RWPE2 (cell line): Measurements from ENCODE around the gene DNMT3B.

Experiments
- ATAC-seq: fragments of 200-7000 bp; cut with Tn5 transposase; 3 replicates; pipeline ENCODE4 v1.9.1; 2021; ENCODE audit warnings: low read depth
- DNase-seq: peaks from one replicate; pipeline ENCODE4 v3.0.0-alpha.2; 2020; ENCODE audit warnings: low spot score
- H3K27ac ChIP-seq: fragments of 450-650 bp; 2 replicates; pipeline ENCODE4 v1.5.1; 2017; ENCODE audit warnings: mild to moderate bottlenecking; ENCODE audit not compliant: poor library complexity, severe bottlenecking
- H3K27me3 ChIP-seq: fragments of 250-450 bp; sonication (Bioruptor Pico); 2 replicates; pipeline ENCODE4 v1.5.1; 2021; ENCODE audit warnings: mild to moderate bottlenecking, moderate library complexity; ENCODE audit not compliant: insufficient read depth, poor library complexity, severe bottlenecking
- H3K36me3 ChIP-seq: fragments of 250-450 bp; sonication (Bioruptor Pico); 2 replicates; pipeline ENCODE4 v1.5.1; 2020; ENCODE audit warnings: low read depth, mild to moderate bottlenecking, moderate library complexity
- H3K4me1 ChIP-seq: fragments of 250-450 bp; sonication (Bioruptor Pico); 2 replicates; pipeline ENCODE4 v1.5.1; 2021; ENCODE audit warnings: mild to moderate bottlenecking, moderate library complexity; ENCODE audit not compliant: insufficient read depth, poor library complexity, severe bottlenecking
- H3K4me3 ChIP-seq: fragments of 250-450 bp; sonication (Bioruptor Pico); 2 replicates; pipeline ENCODE4 v1.5.1; 2021; ENCODE audit warnings: mild to moderate bottlenecking, moderate library complexity; ENCODE audit not compliant: severe bottlenecking
- H3K9me3 ChIP-seq: fragments of 250-450 bp; sonication (Bioruptor Pico); 2 replicates; pipeline ENCODE4 v1.5.1; 2021; ENCODE audit warnings: mild to moderate bottlenecking, moderate library complexity; ENCODE audit not compliant: severe bottlenecking
- TF ChIP-seq, protein P1 (sequence below): fragments of 450-650 bp; IDR thresholded peaks from one replicate; pipeline ENCODE4 v1.5.1; 2017; ENCODE audit warnings: mild to moderate bottlenecking, moderate library complexity; ENCODE audit not compliant: poor library complexity, severe bottlenecking

The DNMT3B gene

DNA sequence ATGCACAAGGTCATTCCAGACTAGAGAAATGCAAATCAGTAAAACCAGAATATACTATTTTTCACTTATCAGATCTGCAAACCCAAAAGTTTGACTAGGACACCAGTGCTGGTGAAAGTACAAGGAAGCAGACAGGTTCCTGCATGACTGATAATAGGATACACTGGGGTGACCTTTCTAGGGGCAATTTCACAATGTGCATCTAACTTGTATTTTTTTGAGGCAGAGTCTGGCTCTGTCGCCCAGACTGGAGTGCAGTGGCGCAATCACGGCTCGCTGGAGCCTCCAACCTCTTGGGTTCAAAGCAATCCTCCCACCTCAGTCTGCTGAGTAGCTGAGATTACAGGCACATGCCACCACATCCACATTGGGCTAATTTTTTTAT lies 30.3 kb upstream of the DNMT3B start:
- Histone ChIP-seq H3K36me3 (peaks cover 14% of the 10 kb centered on the region), H3K27ac (peak overlapping the region; percentile 0), H3K27me3 (no peaks in the 10 kb centered on the region), H3K4me3 (no peak overlapping the region), H3K9me3 (no peaks in the 10 kb centered on the region), H3K4me1 (peaks cover 17% of the 10 kb centered on the region)
- no peak for DNase-seq
- TF ChIP-seq, protein P1, sequence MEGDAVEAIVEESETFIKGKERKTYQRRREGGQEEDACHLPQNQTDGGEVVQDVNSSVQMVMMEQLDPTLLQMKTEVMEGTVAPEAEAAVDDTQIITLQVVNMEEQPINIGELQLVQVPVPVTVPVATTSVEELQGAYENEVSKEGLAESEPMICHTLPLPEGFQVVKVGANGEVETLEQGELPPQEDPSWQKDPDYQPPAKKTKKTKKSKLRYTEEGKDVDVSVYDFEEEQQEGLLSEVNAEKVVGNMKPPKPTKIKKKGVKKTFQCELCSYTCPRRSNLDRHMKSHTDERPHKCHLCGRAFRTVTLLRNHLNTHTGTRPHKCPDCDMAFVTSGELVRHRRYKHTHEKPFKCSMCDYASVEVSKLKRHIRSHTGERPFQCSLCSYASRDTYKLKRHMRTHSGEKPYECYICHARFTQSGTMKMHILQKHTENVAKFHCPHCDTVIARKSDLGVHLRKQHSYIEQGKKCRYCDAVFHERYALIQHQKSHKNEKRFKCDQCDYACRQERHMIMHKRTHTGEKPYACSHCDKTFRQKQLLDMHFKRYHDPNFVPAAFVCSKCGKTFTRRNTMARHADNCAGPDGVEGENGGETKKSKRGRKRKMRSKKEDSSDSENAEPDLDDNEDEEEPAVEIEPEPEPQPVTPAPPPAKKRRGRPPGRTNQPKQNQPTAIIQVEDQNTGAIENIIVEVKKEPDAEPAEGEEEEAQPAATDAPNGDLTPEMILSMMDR, result no peak
- peak; percentile 45 for ATAC-seq

DNA sequence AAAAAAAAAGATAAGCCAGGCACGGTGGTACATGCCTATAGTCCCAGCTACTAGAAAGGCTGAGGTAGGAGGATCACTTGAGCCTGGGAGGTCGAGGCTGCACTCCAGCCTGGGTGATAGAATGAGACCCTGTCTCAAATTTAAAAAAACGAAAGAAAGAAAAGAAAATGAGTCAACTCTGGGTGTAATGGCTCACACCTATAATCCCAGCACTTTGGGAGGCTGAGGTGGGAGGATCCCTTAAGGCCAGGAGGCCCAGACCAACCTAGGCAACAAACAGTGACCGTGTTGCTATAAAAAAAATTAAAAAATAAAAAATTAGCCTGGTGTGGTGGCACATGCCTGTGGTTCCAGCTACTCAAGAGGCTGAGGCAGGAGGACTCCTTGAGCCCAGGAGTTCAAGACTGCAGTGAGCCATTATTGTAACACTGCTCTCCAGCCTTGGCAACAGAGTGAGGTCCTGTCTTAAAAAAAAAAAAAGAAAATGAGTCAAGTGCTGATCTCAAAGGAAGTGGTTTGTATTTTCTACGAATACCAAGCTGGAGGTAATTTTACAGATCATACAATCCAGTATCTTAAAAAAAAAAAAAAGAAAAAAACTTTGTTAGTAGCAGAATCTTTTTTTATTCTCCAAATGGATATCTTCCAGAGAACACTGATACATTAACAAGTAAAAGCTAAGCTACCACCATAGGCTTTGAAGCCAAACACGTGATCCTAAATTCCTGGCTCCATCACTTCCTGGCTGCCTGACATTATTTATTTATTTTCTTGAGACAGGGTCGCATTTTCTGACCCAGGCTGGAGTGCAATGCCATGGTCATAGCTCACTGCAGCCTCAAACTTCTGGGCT lies 24.6 kb upstream of the DNMT3B start:
- DNase-seq, result no peak
- peak; percentile 33; the same call in 2 of the 3 replicates for ATAC-seq

DNA sequence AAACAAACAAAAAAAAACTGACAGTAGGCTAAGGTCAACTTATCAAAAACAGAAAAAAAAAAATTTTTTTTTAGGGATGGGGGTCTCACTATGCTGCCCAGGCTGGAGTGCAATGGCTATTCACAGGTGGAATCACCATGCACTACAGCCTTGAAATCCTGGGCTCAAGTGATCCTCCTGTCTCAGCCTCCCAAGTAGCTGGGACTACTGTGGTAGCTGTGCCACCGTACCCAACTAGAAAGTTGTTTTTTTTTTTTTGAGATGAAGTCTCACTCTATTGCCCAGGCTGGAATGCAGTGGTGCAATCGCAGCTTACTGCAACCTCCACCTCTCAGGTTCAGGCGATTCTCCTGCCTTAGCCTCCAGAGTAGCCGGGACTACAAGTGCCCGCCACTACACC lies 21.0 kb upstream of the DNMT3B start:
- no peaks in the 10 kb centered on the region for H3K9me3 ChIP-seq
- DNase-seq (no peak), ATAC-seq (no peak)

More for the DNA sequence above, 24.6 kb upstream of the DNMT3B start:
- peaks cover 9% of the 10 kb centered on the region for H3K4me1 ChIP-seq
- no peaks in the 10 kb centered on the region for H3K9me3 ChIP-seq
- TF ChIP-seq, protein P1, result no peak
- H3K4me3 ChIP-seq, result no peak overlapping the region
- peak overlapping the region; percentile 55 for H3K27ac ChIP-seq
- no peaks in the 10 kb centered on the region for H3K27me3 ChIP-seq
- no peaks in the 10 kb centered on the region for H3K36me3 ChIP-seq

DNA sequence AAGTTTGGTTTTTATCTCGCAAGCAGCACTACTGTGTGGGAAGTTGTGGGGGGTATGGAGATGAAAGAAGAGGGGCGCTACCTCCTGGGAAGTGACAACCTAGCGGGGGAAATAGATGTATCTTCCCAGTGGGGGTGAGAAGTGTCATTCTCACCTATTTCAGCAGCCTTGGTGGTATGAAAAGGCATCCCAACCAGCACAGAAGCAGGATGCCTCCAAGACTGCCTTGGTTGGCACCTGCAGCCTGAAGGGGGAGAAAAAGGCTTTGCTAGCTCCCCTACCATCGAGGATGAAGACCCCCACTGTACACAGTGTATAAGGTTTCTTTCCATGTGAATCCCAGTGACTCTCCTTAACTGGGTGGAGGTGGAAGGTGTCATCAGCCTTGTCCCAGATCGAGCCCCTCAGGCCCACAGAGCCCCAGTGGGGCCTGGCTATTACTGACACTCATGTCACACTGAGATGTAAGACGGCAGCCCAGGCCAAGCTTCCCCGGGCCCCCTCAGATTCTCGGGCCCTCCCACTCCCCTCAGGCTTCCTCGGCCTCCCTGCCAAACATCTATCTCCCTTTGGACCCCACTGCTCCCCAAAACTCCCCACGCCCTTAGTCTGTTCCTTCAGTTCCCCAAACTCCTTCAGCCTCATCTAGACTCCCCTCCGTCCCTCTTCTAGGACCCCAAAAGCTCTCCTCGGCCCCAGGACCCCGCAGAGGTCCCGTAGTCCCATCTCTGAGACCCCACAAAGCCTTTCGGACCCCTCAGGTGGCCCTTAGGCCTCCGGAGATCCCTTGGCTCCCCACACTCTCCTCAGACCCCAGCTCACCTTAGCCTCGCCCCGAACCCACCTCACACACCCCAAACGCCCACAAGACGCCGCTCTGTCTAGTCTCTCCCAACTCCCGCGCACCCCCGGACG lies 19.6 kb upstream of the DNMT3B start:
- TF ChIP-seq, protein P1, result no peak
- DNase-seq (peak; percentile 79), ATAC-seq (peak; percentile 42)
- H3K4me3 ChIP-seq, result peak overlapping the region; percentile 51
- H3K4me1 ChIP-seq, result peaks cover 22% of the 10 kb centered on the region
- H3K9me3 ChIP-seq, result no peaks in the 10 kb centered on the region
- no peaks in the 10 kb centered on the region for H3K36me3 ChIP-seq
- peak overlapping the region; percentile 9 for H3K27ac ChIP-seq
- no peaks in the 10 kb centered on the region for H3K27me3 ChIP-seq

More for the DNA sequence above, 21.0 kb upstream of the DNMT3B start:
- TF ChIP-seq, protein P1, result no peak
- no peak overlapping the region for H3K27ac ChIP-seq
- peaks cover 20% of the 10 kb centered on the region for H3K4me1 ChIP-seq
- no peak overlapping the region for H3K4me3 ChIP-seq
- H3K36me3 ChIP-seq, result no peaks in the 10 kb centered on the region
- no peaks in the 10 kb centered on the region for H3K27me3 ChIP-seq
